Endothelial cell of umbilical vein (primary cell): Measurements from ENCODE around the gene ALDH4A1. TPM values are rescaled to one million over a fixed set of nuclear protein-coding genes. Genes with fewer than 3 reads are reported as not detected.

Experiments
- BruUV-seq: library from RNA; stranded (reverse); fragments of 400-500 nt; replicated peaks from 2 replicates; lab custom pipeline; 2021; lab: Mats Ljungman, UMichigan
- CTCF ChIA-PET: fragments of 300-600, 350-600 bp; sonication (Branson Sonifier 250); formaldehyde crosslinking; loops from one replicate; lab custom pipeline; 2021; ENCODE audit warnings: antibody characterized with exemption, inconsistent platforms; lab: Charles Lee
- POLR2A ChIA-PET: fragments of 300-600, 350-600 bp; sonication (Branson Sonifier 250); formaldehyde crosslinking; loops from one replicate; lab custom pipeline; 2021; ENCODE audit warnings: antibody characterized with exemption, inconsistent platforms; lab: Charles Lee
- DNase-seq: peaks from one replicate; pipeline ENCODE4 v3.0.0-alpha.2; 2011; ENCODE audit warnings: low read depth, low spot score
- FAIRE-seq: peaks from 2 replicates; lab custom pipeline; 2011; peaks lifted over from hg19 to GRCh38; lab: Jason Lieb, UNC
- H2AFZ ChIP-seq: 2 replicates; pipeline ENCODE4 v1.6.0; 2012; ENCODE audit warnings: low read depth, low read length, control low read depth, inconsistent platforms
- H3K27ac ChIP-seq: 2 replicates; pipeline ENCODE4 v1.5.1; 2011; ENCODE audit warnings: low read depth, mild to moderate bottlenecking, control low read depth, low read length, moderate library complexity; ENCODE audit not compliant: insufficient read depth
- H3K27me3 ChIP-seq, 2 experiments: 2 replicates each; pipeline versions ENCODE4 v1.6.0 to v1.6.1; 2011; ENCODE audit warnings: low read length in 2 of 2, mixed read lengths in 1 of 2; ENCODE audit not compliant: control insufficient read depth in 2 of 2, insufficient read depth in 2 of 2
- H3K36me3 ChIP-seq, 2 experiments: 2 replicates in 1 of 2; 3 replicates in 1 of 2; pipeline ENCODE4 v1.5.1; 2011; ENCODE audit warnings: low read length in 2 of 2, mild to moderate bottlenecking in 1 of 2, moderate library complexity in 1 of 2; ENCODE audit not compliant: control insufficient read depth in 2 of 2, insufficient read depth in 2 of 2; ENCODE audit errors: extremely low read depth in 1 of 2
- H3K4me1 ChIP-seq: 3 replicates; pipeline ENCODE4 v1.5.1; 2011; ENCODE audit warnings: mild to moderate bottlenecking, low read length; ENCODE audit not compliant: control insufficient read depth, insufficient read depth; ENCODE audit errors: extremely low read depth
- H3K4me2 ChIP-seq: 2 replicates; pipeline ENCODE4 v1.6.1; 2011; ENCODE audit warnings: low read length, control low read depth, mixed read lengths; ENCODE audit not compliant: insufficient read depth
- H3K4me3 ChIP-seq, 3 experiments: fragments of 200-600 bp in 1 of 3; sonication (generic), shearing (Covaris generic) in 1 of 3; replicated peaks in 1 of 3; 2 replicates each; pipeline ENCODE4 v1.5.1; 2011 to 2016; ENCODE audit warnings: control low read depth in 3 of 3, low read length in 3 of 3, mild to moderate bottlenecking in 2 of 3, inconsistent platforms in 1 of 3, low read depth in 1 of 3, moderate library complexity in 1 of 3; ENCODE audit not compliant: insufficient read depth in 1 of 3
- H3K79me2 ChIP-seq: 2 replicates; pipeline ENCODE4 v1.6.0; 2012; ENCODE audit warnings: low read length, inconsistent platforms; ENCODE audit not compliant: control insufficient read depth, insufficient read depth
- H3K9ac ChIP-seq: replicated peaks from 2 replicates; pipeline ENCODE3; 2011; ENCODE audit warnings: low read length, control low read depth; ENCODE audit not compliant: insufficient read depth; ENCODE audit errors: extremely low read depth
- H3K9me1 ChIP-seq: replicated peaks from 3 replicates; pipeline ENCODE4 v1.6.0; 2011; ENCODE audit warnings: mild to moderate bottlenecking, low read length; ENCODE audit not compliant: control insufficient read depth, insufficient read depth; ENCODE audit errors: extremely low read depth
- H3K9me3 ChIP-seq: replicated peaks from 2 replicates; pipeline ENCODE4 v1.5.1; 2012; ENCODE audit warnings: low read length, inconsistent platforms; ENCODE audit not compliant: control insufficient read depth, insufficient read depth
- H4K20me1 ChIP-seq: replicated peaks from 2 replicates; pipeline ENCODE3; 2011; ENCODE audit warnings: mild to moderate bottlenecking, low read length; ENCODE audit not compliant: control insufficient read depth, insufficient read depth; ENCODE audit errors: extremely low read depth
- CTCF ChIP-seq, 2 donors: IDR thresholded peaks; 1 replicate in 1 of 2; 2 replicates in 1 of 2; pipeline ENCODE4 v1.5.1; 2011; ENCODE audit warnings: low read length in 2 of 2, mild to moderate bottlenecking in 2 of 2, moderate library complexity in 2 of 2, control low read depth in 1 of 2, inconsistent platforms in 1 of 2, low read depth in 1 of 2; ENCODE audit not compliant: insufficient read depth in 1 of 2; ENCODE audit errors: extremely low read depth in 1 of 2
- EZH2 ChIP-seq: IDR thresholded peaks from 2 replicates; pipeline ENCODE4 v1.6.1; 2012; ENCODE audit warnings: borderline replicate concordance, low read depth, mild to moderate bottlenecking, moderate library complexity, low read length, inconsistent platforms; ENCODE audit not compliant: severe bottlenecking
- FOS ChIP-seq: IDR thresholded peaks from 2 replicates; pipeline ENCODE4 v1.6.1; 2011; ENCODE audit warnings: mild to moderate bottlenecking, low read length, moderate library complexity, borderline replicate concordance; ENCODE audit not compliant: insufficient read depth
- GATA2 ChIP-seq: IDR thresholded peaks from 2 replicates; pipeline ENCODE4 v1.7.0; 2011; ENCODE audit warnings: low read depth, mild to moderate bottlenecking, moderate library complexity, mixed read lengths, low read length; ENCODE audit not compliant: insufficient read length, insufficient read depth
- JUN ChIP-seq: IDR thresholded peaks from 2 replicates; pipeline ENCODE4 v1.6.1; 2011; ENCODE audit warnings: borderline replicate concordance, low read depth; ENCODE audit not compliant: insufficient read length, insufficient read depth
- MAX ChIP-seq: IDR thresholded peaks from 2 replicates; pipeline ENCODE4 v1.6.1; 2011; ENCODE audit not compliant: insufficient read depth, insufficient read length
- MYC ChIP-seq: IDR thresholded peaks from one replicate; pipeline ENCODE4 v1.6.1; 2011; ENCODE audit warnings: mild to moderate bottlenecking, low read depth, low read length
- POLR2A ChIP-seq: IDR thresholded peaks from 2 replicates; pipeline ENCODE4 v1.6.1; 2012; ENCODE audit warnings: low read depth, mild to moderate bottlenecking, control low read depth, low read length
- POLR2AphosphoS5 ChIP-seq: IDR thresholded peaks from 2 replicates; pipeline ENCODE4 v1.6.1; 2012; ENCODE audit warnings: low read depth, mild to moderate bottlenecking, control low read depth, low read length, moderate library complexity; ENCODE audit not compliant: insufficient read depth
- dilution Hi-C: fragments of 300-500 bp; cut with MboI; formaldehyde crosslinking; loops from one replicate; pipeline ENCODE4 v1.15.0; 2019; ENCODE audit warnings: low sequenced_read_pairs; ENCODE audit not compliant: extremely low pct_ligation_motif_present
- intact Hi-C: fragments of 100-400 bp; cut with micrococcal nuclease; formaldehyde crosslinking; loops from one replicate; pipeline ENCODE4 v1.10.0; 2022
- polyA plus RNA-seq, 4 experiments: library from polyadenylated mRNA; depleted of rRNA in 3 of 4; stranded (reverse) in 3 of 4; unstranded in 1 of 4; fragments of >200 nt; gene quantifications; 2 replicates each; pipeline versions ENCODE4 v1.2.1 to v1.2.3, GENCODE V29; 2011 to 2012; ENCODE audit warnings: missing spikeins in 1 of 4
- total RNA-seq: library from RNA; stranded (reverse); gene quantifications from 2 replicates; pipeline ENCODE4 v1.2.3, GENCODE V29; 2021

Gene ALDH4A1
- total and polyA plus RNA-seq, 2 donors (not counting 3 experiments of a cell fraction or from before 2014, with no cell fraction given) = 17.4 to 18.5 TPM

- intact Hi-C loops = no loop called here
- FAIRE-seq = no peak
- no peak overlapping the region for H3K27ac ChIP-seq
These were observed 19.9 kb downstream of the ALDH4A1 start for GRCh38 chr1:18882486-18882885.

More at GRCh38 chr1:18882486-18882885, 19.9 kb downstream of the ALDH4A1 start:
- Histone ChIP-seq H3K36me3 (peaks cover 0 to 4% of the 10 kb centered on the region in 2 experiments), H3K4me1 (no peaks in the 10 kb centered on the region), H2AFZ (no peak overlapping the region), H3K9me1 (no peaks in the 10 kb centered on the region), H3K79me2 (no peaks in the 10 kb centered on the region), H3K4me3 (no peak overlapping the region), H3K27me3 (no peaks in the 10 kb centered on the region), H3K9ac (no peak overlapping the region), H4K20me1 (no peaks in the 10 kb centered on the region), H3K9me3 (no peaks in the 10 kb centered on the region), H3K4me2 (no peak overlapping the region)
- DNase-seq = no peak
- no peak for TF ChIP-seq POLR2AphosphoS5
- TF ChIP-seq CTCF (IDR thresholded peaks at IDR 0.05; ENCODE audit: extremely low read depth in 1 of 2, insufficient read depth in 1 of 2, low read depth in 1 of 2, low read length in 2 of 2) = no peak
- TF ChIP-seq FOS = no peak
- no peak for TF ChIP-seq MAX
- TF ChIP-seq MYC = no peak
- TF ChIP-seq POLR2A = no peak
- no peak for TF ChIP-seq GATA2
- no peak for TF ChIP-seq JUN
- TF ChIP-seq EZH2 = no peak
- POLR2A ChIA-PET = no interaction called here
- dilution Hi-C loops = no loop called here
- BruUV-seq = no TSS peak
- CTCF ChIA-PET = interaction anchor here (2.3 to 5.2 kb wide), 3 partner anchors 9 to 231 kb away, joined by 10 to 114 read pairs (median 40); no protein-coding TSS in a partner anchor
